AG04450 (cell line): Measurements from ENCODE around the gene ATP5MC2. TPM values are rescaled to one million over a fixed set of nuclear protein-coding genes. Genes with fewer than 3 reads are reported as not detected.

ENCODE experiments used
- CTCF ChIA-PET: fragments of 300-600, 350-600 bp; formaldehyde crosslinking; extraction: SDS; loops from one replicate; lab custom pipeline; 2022; ENCODE audit warnings: antibody characterized with exemption, inconsistent platforms; lab: Charles Lee
- POLR2A ChIA-PET: fragments of 350-600 bp; formaldehyde crosslinking; extraction: SDS; loops from one replicate; lab custom pipeline; 2021; ENCODE audit warnings: antibody characterized with exemption, inconsistent platforms; lab: Yijun Ruan, JAX
- DNase-seq: peaks from one replicate; pipeline ENCODE4 v3.0.0-alpha.2; 2011; ENCODE audit warnings: low read depth, low spot score
- H3K27ac ChIP-seq: one replicate; pipeline ENCODE4 v1.5.1; 2012; ENCODE audit warnings: low read depth, low read length, control low read depth
- H3K27me3 ChIP-seq: one replicate; pipeline ENCODE4 v1.6.0; 2012; ENCODE audit warnings: low read length; ENCODE audit not compliant: control insufficient read depth, insufficient read depth
- H3K4me3 ChIP-seq: 2 replicates; pipeline ENCODE4 v1.5.1; 2011; ENCODE audit warnings: mild to moderate bottlenecking, low read depth, low read length, control low read depth
- H3K9me3 ChIP-seq: 2 replicates; pipeline ENCODE4 v1.5.1; 2012; ENCODE audit warnings: low read length; ENCODE audit not compliant: control insufficient read depth, insufficient read depth
- polyA plus RNA-seq: library from polyadenylated mRNA; depleted of rRNA; stranded (reverse); fragments of >200 nt; gene quantifications from 2 replicates; pipeline ENCODE4 v1.2.3, GENCODE V29; 2011
- TF ChIP-seq, protein P1 (sequence below): IDR thresholded peaks from 2 replicates; pipeline ENCODE4 v1.5.1; 2011; ENCODE audit warnings: low read depth, low read length, control low read depth, inconsistent platforms

The ATP5MC2 gene
- polyA plus RNA-seq, 1 experiment = 261 TPM

DNA sequence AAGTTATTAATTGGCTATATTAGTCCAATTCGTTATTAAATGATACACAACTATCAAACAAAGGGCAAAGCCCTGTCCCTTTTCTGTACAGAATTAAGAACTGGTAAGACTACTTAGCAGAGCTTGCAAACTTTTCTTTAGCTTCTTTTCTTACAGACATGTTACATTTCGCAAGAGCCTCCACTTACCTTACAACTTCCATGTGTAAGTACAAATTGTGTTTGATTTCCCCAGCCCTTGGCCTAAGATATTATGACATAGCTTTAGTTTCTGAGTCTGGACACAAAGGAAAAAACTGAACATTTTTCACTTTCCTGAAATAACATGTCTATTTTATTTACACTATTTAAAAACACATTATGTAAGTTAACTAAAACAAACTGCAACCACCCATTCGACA, 51.4 kb downstream of the ATP5MC2 start:
- ChIA-PET POLR2A (interaction anchor here (0.6 to 1.9 kb wide), 4 partner anchors 11 to 51 kb away, joined by 6 to 13 read pairs (median 6); partner anchors contain the start of gene ATP5MC2), CTCF (interaction anchor here (0.8 to 4.7 kb wide), 3 partner anchors 13 to 81 kb away, joined by 3 to 25 read pairs (median 9); partner anchors contain the start of gene ATP5MC2)
- H3K9me3 ChIP-seq = no peaks in the 10 kb centered on the region
- H3K27me3 ChIP-seq = no peaks in the 10 kb centered on the region
- DNase-seq = peak; percentile 26
- TF ChIP-seq, protein P1, sequence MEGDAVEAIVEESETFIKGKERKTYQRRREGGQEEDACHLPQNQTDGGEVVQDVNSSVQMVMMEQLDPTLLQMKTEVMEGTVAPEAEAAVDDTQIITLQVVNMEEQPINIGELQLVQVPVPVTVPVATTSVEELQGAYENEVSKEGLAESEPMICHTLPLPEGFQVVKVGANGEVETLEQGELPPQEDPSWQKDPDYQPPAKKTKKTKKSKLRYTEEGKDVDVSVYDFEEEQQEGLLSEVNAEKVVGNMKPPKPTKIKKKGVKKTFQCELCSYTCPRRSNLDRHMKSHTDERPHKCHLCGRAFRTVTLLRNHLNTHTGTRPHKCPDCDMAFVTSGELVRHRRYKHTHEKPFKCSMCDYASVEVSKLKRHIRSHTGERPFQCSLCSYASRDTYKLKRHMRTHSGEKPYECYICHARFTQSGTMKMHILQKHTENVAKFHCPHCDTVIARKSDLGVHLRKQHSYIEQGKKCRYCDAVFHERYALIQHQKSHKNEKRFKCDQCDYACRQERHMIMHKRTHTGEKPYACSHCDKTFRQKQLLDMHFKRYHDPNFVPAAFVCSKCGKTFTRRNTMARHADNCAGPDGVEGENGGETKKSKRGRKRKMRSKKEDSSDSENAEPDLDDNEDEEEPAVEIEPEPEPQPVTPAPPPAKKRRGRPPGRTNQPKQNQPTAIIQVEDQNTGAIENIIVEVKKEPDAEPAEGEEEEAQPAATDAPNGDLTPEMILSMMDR = no peak
- H3K27ac ChIP-seq = no peak overlapping the region
- H3K4me3 ChIP-seq = peak overlapping the region; percentile 84

DNA sequence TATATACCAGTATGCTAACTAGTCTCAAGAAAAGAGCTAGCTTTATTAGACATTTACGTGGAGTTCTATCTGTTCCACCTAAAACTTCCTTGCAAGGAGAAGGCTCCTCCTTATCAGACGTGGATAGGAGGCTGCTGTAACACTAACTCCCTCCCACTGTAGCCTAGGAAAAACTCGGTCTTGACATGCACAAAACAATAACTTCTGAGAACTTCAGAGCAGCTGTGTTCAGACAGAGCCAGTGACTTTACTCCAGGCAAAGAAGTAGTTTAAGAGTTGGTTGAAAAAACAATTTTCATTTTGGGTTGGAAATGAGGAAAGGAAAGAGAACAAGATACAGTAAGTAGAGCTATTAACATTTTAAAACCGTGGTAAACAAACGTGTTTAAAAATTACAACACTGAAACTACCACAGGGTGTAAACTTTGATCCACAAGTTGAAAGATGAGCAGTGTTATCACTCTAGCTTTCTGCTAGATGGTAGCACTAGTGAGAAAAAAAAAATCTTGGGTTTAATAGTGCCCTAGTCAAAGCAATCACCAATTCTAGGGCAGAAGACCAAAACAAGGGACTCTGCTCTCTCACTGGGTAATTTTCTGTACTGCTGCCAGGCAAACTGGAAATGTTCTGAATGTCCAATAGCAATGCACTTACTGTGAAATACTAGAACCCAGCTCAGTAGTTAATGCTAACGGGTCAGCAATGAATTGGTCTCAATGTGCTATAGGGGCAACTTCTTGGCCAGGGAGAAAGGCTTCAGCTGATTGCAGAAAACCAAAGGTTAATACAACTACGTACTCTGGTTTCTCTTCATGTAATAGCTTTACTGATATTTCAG, 52.1 kb downstream of the ATP5MC2 start:
- TF ChIP-seq, protein P1 = no peak
- Histone ChIP-seq H3K9me3 (no peaks in the 10 kb centered on the region), H3K4me3 (peak overlapping the region; percentile 84), H3K27me3 (no peaks in the 10 kb centered on the region), H3K27ac (peak overlapping the region; percentile 65)
- ChIA-PET CTCF (interaction anchor here (0.5 to 4.7 kb wide), 5 partner anchors 11 to 80 kb away, joined by 3 to 25 read pairs (median 5); partner anchors contain the start of gene ATP5MC2), POLR2A (interaction anchor here (0.6 to 1.9 kb wide), 4 partner anchors 10 to 52 kb away, joined by 6 to 13 read pairs (median 6); partner anchors contain the start of gene ATP5MC2)
- peak; percentile 24 for DNase-seq

DNA sequence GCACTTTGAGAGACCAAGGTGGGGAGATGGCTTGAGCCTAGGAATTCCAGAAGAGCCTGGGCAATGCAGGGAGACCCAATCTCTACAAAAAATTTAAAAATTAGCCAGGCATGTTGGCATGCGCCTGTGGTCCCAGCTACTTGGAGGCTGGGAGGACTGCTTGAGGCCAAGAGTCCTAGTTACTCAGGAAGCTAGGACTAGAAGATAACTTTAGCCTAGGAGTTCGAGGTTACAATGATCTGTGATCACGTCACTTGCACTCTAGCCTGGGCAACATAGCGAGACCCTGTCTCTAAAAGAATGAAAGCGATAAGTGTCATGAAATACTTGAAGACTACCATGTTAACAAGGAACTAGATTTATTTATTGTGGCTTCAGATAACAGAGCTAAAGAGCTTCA, 53.2 kb downstream of the ATP5MC2 start:
- Histone ChIP-seq H3K27me3 (no peaks in the 10 kb centered on the region), H3K9me3 (no peaks in the 10 kb centered on the region), H3K27ac (no peak overlapping the region), H3K4me3 (no peak overlapping the region)
- no peak for DNase-seq
- ChIA-PET CTCF (interaction anchor here (1.3 to 4.7 kb wide), 3 partner anchors 32 to 79 kb away, joined by 3 to 25 read pairs (median 5); no protein-coding TSS in a partner anchor), POLR2A (interaction anchor here (1.9 kb wide), 1 partner anchor 53 kb away, joined by 6 read pairs; the partner anchor contains the start of gene ATP5MC2)
- TF ChIP-seq, protein P1 = no peak

DNA sequence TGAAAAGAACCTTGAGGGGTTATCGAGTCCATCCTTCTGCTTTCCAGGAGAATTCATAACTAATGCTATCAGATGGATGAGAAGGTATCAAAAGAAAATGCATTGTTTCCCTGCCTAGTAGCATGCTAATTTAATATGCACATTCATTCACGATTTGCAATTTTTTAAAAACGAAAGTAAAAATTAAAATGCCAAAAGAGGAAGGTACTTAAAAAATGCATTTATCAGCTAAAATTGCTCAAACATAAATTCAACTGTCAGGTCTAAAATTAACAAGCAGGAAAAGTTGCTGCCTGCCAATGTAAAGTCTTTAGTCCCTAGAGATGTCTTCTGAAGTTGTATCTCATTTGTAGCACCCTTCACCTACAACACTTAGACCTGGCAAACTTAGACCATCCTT, 57.6 kb downstream of the ATP5MC2 start:
- no peak overlapping the region for H3K27ac ChIP-seq
- POLR2A ChIA-PET = no interaction called here
- TF ChIP-seq, protein P1 = no peak
- no peaks in the 10 kb centered on the region for H3K27me3 ChIP-seq
- no peaks in the 10 kb centered on the region for H3K9me3 ChIP-seq
- no peak overlapping the region for H3K4me3 ChIP-seq
- CTCF ChIA-PET = no interaction called here
- no peak for DNase-seq

DNA sequence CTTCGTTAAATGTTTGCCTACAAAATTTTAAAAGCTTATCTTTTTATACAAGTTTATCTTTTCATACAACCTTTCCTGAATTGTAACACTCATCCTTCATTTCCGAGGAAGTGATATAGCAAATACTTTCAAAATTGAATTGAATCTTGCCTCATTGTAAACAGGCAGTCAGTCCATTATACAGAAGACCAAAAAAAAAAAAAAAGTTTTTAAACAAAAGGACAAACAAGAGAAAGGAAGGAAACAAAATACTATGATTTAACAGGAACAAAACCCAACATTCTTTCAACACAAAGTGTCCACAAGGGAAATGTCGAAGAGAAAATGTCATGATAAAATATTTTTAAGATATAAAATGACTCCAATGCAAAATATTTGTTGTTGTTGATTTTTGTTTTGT, 58.2 kb downstream of the ATP5MC2 start:
- no peak for DNase-seq
- ChIA-PET POLR2A (no interaction called here), CTCF (interaction anchor here (0.7 kb wide), 1 partner anchor 23 kb away, joined by 4 read pairs; no protein-coding TSS in a partner anchor)
- H3K9me3 ChIP-seq = no peaks in the 10 kb centered on the region
- no peak overlapping the region for H3K4me3 ChIP-seq
- TF ChIP-seq, protein P1 = no peak
- no peaks in the 10 kb centered on the region for H3K27me3 ChIP-seq
- no peak overlapping the region for H3K27ac ChIP-seq
